Fibroblast of mammary gland (primary cell): ENCODE results near the gene RXYLT1.
"Not testable (repeated sequence)": the region's sequence is repeated elsewhere in the genome, so short reads cannot be mapped to it uniquely, and the experiment has no call there.

Experiments used
- DNase-seq: peaks from one replicate; pipeline ENCODE4 v3.0.0-alpha.2; 2010; ENCODE audit warnings: low read depth
- H3K4me3 ChIP-seq: 2 replicates; pipeline ENCODE4 v1.5.1; 2011; ENCODE audit warnings: low read depth, mild to moderate bottlenecking, low read length, moderate library complexity; ENCODE audit not compliant: control insufficient read depth
- CTCF ChIP-seq: conservative IDR thresholded peaks from 2 replicates; pipeline ENCODE4 v1.5.1; 2011; ENCODE audit warnings: low read depth, low read length, inconsistent platforms; ENCODE audit not compliant: control insufficient read depth, insufficient read depth

Gene RXYLT1

GRCh38 chr12:63779498-63780481 is at the start of gene RXYLT1:
TSS of gene RXYLT1 (plus strand) at chr12:63779909. CDS start at chr12:63779961, 52 bp downstream.
- peak within 1 kb of the TSS; percentile 85 for H3K4me3 ChIP-seq
- no peak for TF ChIP-seq CTCF
- peak; percentile 65 for DNase-seq

- DNase-seq, H3K4me3 ChIP-seq: not testable (repeated sequence)
Measured at GRCh38 chr12:63732779-63733178, 46.9 kb upstream of the RXYLT1 start.

- DNase-seq, H3K4me3 ChIP-seq: not testable (repeated sequence)
Measured at GRCh38 chr12:63733585-63733984, 46.1 kb upstream of the RXYLT1 start.

GRCh38 chr12:63740551-63740950 is 39.2 kb upstream of the RXYLT1 start:
- not testable (repeated sequence) for H3K4me3 ChIP-seq, DNase-seq

- DNase-seq, H3K4me3 ChIP-seq: not testable (repeated sequence)
Measured at GRCh38 chr12:63741431-63741830, 38.3 kb upstream of the RXYLT1 start.

GRCh38 chr12:63744110-63744509 is 35.6 kb upstream of the RXYLT1 start:
- peak; percentile 7 for DNase-seq
- H3K4me3 ChIP-seq, result not testable (repeated sequence)

GRCh38 chr12:63746470-63746869 is 33.2 kb upstream of the RXYLT1 start:
- DNase-seq, H3K4me3 ChIP-seq: not testable (repeated sequence)

GRCh38 chr12:63747136-63747535 is 32.6 kb upstream of the RXYLT1 start:
- not testable (repeated sequence) for H3K4me3 ChIP-seq, DNase-seq

GRCh38 chr12:63747553-63747952 is 32.2 kb upstream of the RXYLT1 start:
- H3K4me3 ChIP-seq, result no peak overlapping the region
- no peak for TF ChIP-seq CTCF
- no peak for DNase-seq

GRCh38 chr12:63752283-63752682 is 27.4 kb upstream of the RXYLT1 start:
- no peak overlapping the region for H3K4me3 ChIP-seq
- no peak for DNase-seq
- no peak for TF ChIP-seq CTCF

GRCh38 chr12:63752841-63753240 is 26.9 kb upstream of the RXYLT1 start:
- no peak for TF ChIP-seq CTCF
- no peak overlapping the region for H3K4me3 ChIP-seq
- no peak for DNase-seq
